GM21737 (cell line): ENCODE results near the gene HOXD8.

ENCODE experiments used
- ATAC-seq: cut with Tn5 transposase; IDR thresholded peaks from one replicate; pipeline ENCODE4 v1.9.1; 2021; ENCODE audit warnings: mild to moderate bottlenecking, moderate library complexity; ENCODE audit not compliant: unreplicated experiment

Gene HOXD8

DNA sequence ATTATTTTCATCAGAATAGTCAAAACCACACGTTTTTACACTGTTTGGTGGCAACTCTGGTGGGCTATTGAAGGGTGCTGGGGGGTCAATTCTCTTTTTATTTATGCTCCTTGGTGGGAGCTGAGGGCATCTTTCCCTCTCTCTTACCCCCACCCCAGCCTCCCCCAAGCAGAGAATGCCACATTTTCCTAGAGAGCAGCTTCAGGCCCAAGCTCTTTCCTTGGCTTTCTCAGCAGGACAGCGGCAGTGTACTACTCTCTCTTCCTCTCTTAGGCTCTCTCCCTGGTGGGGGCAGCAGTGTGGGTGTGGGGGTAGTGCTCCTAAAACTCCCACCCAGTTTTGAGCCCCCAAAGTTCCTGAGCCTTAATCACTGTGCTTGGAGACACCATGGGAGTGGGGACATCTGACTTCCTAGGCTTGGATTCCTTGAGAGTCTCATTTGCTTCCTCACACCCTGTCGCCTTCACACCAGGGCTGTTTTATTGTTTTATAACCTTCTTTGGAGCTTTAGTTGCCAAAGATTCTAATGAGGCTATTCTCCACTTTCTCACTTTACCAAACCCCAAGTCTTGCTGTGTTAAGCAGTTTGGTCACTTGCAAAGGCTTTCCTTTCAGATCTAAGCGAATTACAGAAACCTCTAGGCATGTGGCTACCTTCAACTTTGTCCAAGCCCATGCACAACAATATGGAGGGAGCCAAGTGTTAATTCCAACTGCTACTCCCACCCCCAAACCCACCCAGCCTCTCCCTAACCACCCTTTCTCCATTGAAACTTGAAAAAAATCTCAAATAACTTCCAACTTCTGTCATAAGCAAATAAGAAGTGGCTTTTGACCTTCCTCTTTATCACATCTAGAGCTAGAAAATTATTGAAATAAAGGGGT, 15.8 kb downstream of the HOXD8 start:
- ATAC-seq, result no peak

DNA sequence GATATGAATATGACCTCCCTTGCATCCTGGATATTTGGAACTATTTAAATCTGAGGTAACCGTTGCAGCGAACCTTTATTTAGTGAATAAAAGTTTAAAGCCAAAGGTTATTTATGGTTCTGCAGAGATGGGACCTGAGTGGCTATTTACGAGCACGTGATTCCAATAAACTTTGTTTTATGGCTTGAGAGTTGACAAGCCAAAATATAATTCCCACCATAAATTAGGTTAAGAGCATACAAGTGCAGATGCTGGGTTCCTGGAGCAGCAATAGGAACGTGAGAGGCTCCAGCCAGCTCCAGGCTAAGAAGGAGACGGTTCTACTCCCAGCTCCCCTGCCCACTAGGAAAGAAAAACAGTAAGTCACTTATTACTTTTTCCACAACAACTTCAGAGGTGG, 16.6 kb downstream of the HOXD8 start:
- no peak for ATAC-seq

DNA sequence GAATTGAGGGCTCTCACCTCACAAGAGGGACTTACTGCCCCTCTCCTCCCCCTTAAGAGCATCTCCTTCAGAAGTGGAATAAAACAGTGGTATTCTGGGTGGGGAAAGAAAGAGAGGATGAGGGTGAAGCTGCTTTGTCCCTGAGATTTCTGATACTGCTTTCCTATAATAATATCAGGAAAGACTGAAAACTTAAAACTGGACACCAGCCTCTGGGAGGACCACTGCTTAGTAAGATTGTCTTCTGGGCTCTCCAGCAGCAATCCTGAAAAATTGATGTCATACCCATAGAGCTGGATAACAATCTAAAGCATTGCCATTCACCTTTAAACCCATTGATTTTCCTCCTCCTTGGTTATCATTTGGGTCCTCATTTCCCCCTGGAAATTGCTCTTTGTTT, 17.1 kb downstream of the HOXD8 start:
- no peak for ATAC-seq

DNA sequence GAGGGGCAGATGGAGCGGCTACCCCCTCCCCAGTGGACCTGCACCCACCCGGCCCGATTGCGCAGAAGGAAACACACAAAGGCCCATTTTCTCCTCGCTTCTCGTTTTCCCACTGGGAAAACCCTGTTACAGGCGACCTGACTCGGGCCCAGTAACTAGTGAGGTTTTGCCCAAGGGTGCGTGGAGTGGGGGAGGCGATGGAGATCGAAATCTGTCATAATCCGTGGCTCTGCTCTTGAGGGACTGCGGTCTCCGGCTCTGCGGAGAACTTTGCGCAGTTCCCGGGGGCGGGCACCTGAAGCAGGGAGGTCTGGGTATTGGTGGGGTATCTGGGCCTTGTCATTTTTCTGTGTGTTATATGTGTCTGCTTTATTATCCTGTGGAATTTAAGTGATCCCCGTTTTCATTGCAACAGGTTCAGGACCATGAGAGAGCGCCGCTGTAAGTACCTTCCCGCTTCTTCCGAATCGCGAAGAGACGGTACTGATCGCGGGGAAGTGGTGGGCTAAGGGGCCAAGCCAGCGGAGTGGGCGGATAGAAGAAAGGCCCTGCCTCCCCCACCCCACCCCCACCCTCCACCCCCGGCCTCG, 17.8 kb downstream of the HOXD8 start:
- no peak for ATAC-seq

DNA sequence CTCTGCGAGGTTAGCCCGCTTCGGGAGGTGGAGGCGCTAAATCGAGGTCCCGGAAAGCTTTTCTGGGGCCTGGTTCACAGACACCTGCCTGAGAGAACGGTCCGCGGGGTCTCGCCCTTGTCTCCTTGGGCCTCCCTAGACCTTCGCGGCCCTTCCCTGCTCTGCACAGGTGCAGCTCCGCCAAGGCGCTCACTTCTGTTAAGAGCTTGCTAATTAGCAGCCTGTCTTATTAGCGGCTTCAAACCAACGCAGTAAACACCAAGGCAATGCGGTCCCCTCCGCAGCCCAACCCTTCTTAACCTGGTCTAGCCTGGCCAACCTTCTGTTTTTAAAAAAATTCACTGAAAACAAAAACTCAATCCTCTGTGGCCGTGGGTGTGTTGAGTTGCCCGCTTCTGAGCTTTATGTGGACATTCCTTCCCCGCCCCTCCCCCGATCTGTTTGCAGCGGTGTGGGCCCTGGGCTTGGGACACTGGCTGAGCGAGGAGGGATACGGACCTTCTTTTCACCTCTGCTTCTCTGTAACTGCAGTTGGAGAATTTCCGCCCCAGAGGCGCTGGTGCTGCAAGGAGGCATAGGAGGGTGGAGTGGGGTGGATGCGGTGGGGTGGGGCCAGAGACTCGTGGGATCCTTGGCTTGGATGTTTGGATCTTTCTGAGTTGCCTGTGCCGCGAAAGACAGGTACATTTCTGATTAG, 18.4 kb downstream of the HOXD8 start:
- ATAC-seq, result no peak

DNA sequence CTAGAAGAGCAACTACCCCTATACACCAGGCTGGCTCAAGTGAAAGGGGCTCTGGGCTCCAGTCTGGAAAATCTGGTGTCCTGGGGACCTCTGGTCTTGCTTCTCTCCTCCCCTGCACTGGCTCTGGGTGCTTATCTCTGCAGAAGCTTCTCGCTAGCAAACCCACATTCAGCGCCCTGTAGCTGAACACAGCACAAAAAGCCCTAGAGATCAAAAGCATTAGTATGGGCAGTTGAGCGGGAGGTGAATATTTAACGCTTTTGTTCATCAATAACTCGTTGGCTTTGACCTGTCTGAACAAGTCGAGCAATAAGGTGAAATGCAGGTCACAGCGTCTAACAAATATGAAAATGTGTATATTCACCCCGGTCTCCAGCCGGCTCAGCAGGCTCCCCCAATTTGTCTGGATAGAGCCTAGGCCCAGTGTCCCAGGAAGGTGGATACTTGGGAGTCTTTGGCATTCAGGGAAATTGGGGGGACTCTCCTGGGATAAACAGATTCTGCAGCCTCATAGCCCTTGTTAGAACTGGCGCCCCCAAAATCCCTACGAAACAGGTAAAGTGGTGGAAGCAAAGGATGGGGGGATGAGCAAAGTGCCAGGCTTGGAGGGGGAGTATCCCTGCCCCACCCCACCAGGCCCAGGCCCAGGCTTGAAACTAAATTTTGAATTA, 19.4 kb downstream of the HOXD8 start:
- no peak for ATAC-seq

DNA sequence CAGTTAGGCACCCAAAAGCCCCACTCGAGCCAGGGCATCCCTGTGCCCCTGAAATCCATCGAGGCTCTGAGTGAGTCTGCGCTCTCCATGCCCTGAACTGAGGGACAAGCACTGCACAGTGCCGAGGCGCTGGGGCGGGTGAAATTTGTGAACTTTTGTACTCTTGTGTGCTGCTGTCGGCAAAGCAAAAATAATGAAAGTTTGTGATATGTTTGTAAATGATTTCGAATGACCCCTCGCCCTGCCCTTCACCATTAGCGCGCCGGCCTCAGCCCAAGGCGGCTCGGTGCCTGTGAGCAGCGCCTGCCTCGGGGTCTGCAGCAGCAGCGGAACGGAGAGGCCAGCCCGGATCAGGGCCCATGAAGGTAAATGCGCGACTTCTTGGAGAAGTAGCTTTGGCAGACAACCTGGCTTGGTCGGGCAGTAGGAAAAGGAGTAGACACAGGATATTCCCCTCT, 20.0 kb downstream of the HOXD8 start:
- no peak for ATAC-seq

DNA sequence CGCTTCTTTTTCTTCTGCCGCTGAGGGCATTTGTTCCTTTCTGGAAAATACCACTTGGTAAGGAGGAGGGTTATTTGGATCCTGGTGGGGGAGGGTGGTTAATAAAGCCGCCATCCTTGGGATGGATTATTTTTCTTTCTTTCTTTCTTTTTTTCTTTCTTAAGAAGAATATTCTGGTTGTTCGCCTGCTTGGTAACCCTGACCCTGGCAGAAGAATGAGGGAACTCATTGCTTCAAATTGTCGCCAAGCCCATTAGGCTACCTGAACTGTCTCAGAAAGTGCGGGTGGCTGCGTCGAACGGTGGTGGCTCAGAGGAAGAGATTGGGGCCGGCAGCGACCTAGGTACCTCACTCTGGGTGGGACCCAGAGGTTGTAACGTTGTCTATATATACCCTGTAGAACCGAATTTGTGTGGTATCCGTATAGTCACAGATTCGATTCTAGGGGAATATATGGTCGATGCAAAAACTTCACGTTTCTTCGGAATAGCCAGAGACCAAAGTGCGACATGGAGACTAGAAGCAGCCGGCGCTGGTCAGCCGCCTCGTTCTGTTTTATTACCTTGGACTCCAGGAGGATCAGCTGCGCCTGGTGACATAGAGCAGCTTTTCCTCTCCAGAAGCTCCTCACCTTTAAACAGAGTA, 20.6 kb downstream of the HOXD8 start:
- no peak for ATAC-seq

DNA sequence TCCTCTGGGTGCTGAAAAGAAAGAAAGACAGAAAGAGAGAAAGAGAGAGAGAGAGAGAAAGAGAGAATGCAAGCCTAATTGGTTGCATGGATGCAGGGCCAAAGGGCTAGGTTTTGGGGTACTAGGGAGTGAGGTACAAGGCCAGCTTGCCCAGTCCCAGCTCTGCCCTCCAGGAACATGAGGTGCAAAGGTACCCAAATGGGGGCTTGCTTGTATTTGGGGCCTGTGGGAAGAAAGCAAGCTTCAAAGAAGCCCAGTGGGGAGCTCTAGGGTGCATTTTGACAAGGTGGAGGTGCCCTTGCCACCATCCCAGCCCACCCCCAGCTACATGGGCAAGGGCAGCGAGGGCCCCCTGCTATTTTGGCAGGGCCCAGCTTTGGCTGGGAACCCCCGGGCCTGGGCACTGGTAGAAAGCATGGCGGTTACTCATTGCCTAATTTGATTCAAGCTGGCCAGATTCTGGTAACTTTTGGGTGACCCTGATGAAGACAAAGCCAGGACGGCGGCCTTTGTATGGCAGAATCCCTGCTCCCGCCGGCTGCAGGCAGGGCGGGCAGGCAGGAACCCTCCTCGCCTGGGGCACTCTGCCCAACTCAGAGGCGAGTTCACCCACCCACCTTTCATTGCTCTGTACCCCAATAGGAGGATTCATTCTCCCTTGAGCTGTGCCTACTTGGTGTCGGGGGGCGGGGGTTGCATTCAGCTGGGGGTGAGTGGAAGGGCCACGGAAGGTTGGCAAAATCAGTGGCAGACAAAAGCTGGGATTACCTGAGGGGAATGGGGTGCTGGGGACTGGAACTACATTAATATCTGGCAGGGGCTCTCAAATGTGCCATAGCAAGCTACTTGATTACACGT, 21.3 kb downstream of the HOXD8 start:
- no peak for ATAC-seq

DNA sequence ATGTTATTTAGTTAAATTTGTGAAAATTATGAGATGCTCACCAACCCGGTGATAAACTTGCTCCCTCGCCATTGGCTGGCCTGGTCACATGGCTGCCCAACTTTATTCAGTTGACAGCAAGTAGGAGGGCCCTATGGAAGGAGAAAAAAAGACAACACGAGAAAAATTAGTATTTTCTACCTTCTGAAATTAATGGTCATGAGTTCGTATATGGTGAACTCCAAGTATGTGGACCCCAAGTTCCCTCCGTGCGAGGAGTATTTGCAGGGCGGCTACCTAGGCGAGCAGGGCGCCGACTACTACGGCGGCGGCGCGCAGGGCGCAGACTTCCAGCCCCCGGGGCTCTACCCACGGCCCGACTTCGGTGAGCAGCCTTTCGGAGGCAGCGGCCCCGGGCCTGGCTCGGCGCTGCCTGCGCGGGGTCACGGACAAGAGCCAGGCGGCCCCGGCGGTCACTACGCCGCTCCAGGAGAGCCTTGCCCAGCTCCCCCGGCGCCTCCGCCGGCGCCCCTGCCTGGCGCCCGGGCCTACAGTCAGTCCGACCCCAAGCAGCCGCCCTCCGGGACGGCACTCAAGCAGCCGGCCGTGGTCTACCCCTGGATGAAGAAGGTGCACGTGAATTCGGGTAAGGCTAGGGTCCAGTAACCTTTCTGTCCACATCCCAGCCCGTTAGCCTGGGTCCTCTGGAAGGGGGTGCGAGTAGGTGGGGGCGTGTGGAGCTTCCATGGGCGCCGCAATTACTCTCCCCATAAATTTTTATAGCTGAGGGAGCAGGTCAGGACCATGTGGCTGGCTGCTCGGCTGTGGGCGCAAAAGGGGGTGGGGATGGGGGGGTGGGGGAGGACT, 22.2 kb downstream of the HOXD8 start, which contains the start of gene HOXD4:
HOXD4 (plus strand) TSS at position 109 of the 846 bp plus-strand sequence; CDS start at position 193, 84 bp downstream.
- no peak for ATAC-seq

DNA sequence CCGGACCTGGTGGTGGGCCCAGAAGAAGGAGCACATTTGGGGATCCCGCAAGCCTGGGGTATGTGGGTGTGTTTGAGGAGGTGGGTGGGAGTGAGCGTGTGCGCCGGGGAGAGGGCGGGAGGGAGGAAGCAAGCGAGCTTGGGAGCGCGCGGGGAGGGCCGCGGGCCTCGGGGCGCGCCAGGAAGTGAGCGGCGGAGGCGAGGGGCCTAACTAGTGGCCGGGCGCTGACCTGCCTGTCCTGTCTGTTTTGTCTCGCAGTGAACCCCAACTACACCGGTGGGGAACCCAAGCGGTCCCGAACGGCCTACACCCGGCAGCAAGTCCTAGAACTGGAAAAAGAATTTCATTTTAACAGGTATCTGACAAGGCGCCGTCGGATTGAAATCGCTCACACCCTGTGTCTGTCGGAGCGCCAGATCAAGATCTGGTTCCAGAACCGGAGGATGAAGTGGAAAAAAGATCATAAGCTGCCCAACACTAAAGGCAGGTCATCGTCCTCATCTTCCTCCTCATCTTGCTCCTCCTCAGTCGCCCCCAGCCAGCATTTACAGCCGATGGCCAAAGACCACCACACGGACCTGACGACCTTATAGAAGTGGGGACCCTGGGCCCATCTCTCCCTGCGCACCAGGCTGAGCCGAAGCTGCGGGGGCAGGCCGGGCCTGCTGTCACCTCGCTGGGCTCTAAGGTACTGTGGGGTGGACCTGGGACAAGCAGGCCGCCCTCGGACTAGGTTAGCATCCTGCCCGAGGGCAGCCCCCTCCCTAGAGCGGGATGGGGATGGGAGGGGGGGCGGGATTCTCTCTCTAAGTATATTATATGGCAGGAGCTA, 23.1 kb downstream of the HOXD8 start:
- ATAC-seq, result no peak

DNA sequence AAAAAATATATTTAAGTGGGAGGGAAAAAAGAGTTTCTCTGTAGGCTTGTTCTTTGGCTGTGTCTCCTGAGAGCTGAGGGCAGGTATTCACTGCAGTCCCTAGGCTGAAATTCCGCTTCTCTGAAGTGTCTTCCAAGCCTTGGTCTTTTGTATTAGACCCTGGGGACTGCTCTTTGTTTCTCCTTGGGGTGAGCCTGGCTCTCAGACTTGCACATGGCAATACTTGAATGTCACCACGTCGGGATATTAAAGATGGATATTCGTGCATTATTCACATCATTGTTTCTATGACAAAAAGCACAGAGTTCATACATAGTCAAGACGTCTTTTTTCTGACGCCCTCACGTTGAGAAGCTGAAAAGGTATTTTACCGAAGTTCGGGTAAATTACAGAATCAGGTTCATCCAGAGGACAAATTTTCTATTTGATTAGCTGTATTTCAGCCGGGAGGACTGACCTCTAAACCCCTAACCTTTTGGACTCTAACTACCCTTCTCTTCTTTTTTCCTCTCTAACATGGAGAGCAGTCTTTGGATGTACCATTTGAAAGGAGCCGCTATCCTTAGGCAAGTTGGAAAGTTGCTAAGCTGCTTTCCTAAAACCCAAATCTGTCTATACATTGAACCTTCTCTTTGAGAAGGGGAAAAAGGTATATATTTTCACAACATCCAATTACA, 25.2 kb downstream of the HOXD8 start:
- no peak for ATAC-seq

DNA sequence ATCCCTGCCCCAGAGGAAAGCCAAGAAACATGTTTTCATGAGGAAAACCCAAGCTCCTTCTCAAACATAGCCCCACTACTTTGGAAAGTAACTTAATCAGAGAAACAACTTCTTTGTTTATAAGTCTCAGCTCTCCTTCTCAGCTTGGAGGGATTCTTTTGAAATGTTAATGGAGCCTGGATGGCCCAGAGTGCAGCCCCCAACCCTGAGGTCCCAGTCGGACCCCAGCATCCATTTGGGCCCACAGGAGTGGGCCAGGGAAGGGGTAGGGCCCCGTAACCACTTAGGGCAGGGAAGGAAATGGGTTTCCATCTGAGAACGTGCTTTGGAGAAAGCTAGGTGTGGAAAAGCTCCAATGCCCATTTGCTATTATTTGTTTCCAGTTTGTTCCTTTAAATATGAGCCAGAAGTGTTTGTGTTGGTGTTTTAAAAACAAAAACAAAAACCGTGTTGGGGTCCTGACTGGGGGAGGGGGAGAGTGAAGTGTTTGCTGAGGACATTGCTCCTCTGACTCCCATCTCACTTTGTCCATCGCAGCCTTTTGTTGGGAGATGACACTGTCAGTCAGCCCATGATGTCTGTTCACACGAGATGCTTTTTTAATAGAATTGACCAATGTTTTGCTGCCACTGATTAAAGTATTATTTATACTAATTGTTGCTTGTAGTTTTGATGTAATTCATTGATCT, 26.0 kb downstream of the HOXD8 start:
- ATAC-seq, result no peak

DNA sequence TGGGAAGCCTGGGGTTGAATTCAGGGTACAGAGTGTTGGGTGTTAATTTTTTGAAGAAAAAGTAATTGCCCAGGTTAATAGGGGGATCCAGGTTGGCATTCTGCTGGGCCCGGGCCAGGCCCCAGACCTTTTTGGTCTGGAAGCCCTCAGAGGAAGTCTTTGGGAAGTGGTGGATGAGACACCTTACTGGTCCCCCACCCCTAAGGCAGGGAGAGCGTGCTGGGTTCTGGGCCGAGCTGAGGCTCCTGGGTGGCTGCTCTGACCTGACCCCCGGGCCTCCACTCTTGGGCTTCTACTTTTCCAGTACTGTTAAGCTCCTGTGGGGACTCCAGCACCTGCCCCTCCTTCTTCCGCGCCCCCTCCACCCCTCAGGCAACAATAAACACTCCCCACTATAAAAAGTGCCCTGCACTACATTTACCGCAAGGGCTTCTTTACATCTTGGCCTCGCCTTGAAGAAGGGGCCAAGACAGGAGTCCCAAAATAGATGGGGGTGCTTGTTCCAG, 26.8 kb downstream of the HOXD8 start:
- no peak for ATAC-seq

DNA sequence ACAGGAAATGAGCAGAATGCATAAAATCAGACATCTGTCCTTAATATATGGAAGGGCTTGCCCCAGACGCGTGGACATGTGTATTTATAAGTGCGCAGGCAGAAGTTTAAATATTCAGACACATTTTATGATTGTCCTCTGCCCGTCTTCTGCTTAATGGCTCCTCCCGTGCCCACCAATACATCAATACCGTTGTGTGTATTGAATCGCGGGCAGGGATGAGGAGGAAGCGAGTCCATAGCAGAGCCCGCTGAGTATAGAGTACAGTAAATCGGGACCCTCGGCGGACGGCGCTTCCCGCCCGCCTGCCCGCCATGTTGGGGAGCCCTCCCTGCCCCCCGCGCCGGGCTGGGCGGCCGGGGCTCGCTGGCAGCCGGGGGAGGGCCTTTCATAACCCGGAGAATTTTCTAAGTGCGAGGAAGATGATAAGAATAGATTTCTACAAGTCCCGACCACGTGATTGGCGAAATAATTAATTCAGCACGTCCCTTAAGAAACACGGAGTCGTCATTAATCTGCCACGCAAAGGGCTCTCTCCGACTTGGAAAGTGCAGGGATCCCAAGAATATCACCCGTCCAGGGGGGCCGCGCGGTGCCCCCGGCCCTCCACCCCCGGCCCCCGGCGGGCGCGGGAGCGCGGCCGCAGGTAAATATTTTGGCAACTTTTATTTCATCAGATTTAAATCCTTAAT, 27.4 kb downstream of the HOXD8 start, which contains the start of gene HOXD3:
HOXD3 (plus strand) TSS at position 501 of the 692 bp plus-strand sequence. CDS start 11,808 bp downstream, outside the sequence.
- ATAC-seq, result no peak
